Left ventricle myocardium inferior (tissue), 1 donor: ENCODE data around the gene R3HDM2. TPM values are rescaled to one million over a fixed set of nuclear protein-coding genes. Genes with fewer than 3 reads are reported as not detected.
"Not testable (repeated sequence)": the region's sequence is repeated elsewhere in the genome, so short reads cannot be mapped to it uniquely, and the experiment has no call there.

Experiments
- DNase-seq: peaks from one replicate; pipeline ENCODE4 v3.0.0-alpha.2; 2020
- H3K27ac ChIP-seq: fragments of 200-600 bp; replicated peaks from 2 replicates; pipeline ENCODE4 v1.8.0; 2021
- H3K27me3 ChIP-seq: fragments of 200-600 bp; 2 replicates; pipeline ENCODE4 v1.8.0; 2021; ENCODE audit warnings: low read depth
- H3K36me3 ChIP-seq: fragments of 200-600 bp; 2 replicates; pipeline ENCODE4 v1.8.0; 2021
- H3K4me1 ChIP-seq: fragments of 200-600 bp; 2 replicates; pipeline ENCODE4 v1.8.0; 2021
- H3K4me3 ChIP-seq: fragments of 200-600 bp; 2 replicates; pipeline ENCODE4 v1.8.0; 2021; ENCODE audit warnings: mild to moderate bottlenecking, moderate library complexity
- H3K9me3 ChIP-seq: fragments of 200-600 bp; replicated peaks from 2 replicates; pipeline ENCODE4 v1.8.0; 2021
- CTCF ChIP-seq: fragments of 200-600 bp; IDR thresholded peaks from 2 replicates; pipeline ENCODE4 v1.8.0; 2021; ENCODE audit warnings: antibody characterized with exemption, mild to moderate bottlenecking, borderline replicate concordance
- intact Hi-C: fragments of 100-400 bp; cut with micrococcal nuclease; formaldehyde crosslinking; loops from one replicate; pipeline ENCODE4 v1.11.0; 2022
- total RNA-seq: library from RNA; stranded (reverse); fragmentation: NEBNext Ultra II Directional; extraction: Animal tissue kit (Norgen Biotek cat#: 25700); gene quantifications from one replicate; pipeline ENCODE4 v1.2.1, GENCODE V29; 2021
- donor health status: DM: no; HTN: yes; CAD: no; lungs with severe emphysema.

Gene R3HDM2
- total RNA-seq, 1 donor from 2014 or later, result 63.1 TPM

GRCh38 chr12:57431654-57432188 lies 878 bp upstream of the R3HDM2 start:
- H3K9me3 ChIP-seq, result no peaks in the 10 kb centered on the region
- H3K36me3 ChIP-seq, result no peaks in the 10 kb centered on the region
- intact Hi-C loops, result no loop called here
- peaks cover 22% of the 10 kb centered on the region for H3K4me1 ChIP-seq
- no peak for TF ChIP-seq CTCF
- H3K4me3 ChIP-seq, result peak overlapping the region; percentile 81
- no peak for DNase-seq
- no peaks in the 10 kb centered on the region for H3K27me3 ChIP-seq
- H3K27ac ChIP-seq, result peak overlapping the region; percentile 96

- TF ChIP-seq CTCF, result peak; percentile 30
- no peaks in the 10 kb centered on the region for H3K27me3 ChIP-seq
- peak; percentile 53 for DNase-seq
- intact Hi-C loops, result no loop called here
- H3K36me3 ChIP-seq, result peaks cover 6% of the 10 kb centered on the region
- peak overlapping the region; percentile 96 for H3K27ac ChIP-seq
- H3K4me1 ChIP-seq, result peaks cover 22% of the 10 kb centered on the region
- peak overlapping the region; percentile 81 for H3K4me3 ChIP-seq
- H3K9me3 ChIP-seq, result no peaks in the 10 kb centered on the region
These were observed 522 bp downstream of the R3HDM2 start for GRCh38 chr12:57430112-57430930.

DNA sequence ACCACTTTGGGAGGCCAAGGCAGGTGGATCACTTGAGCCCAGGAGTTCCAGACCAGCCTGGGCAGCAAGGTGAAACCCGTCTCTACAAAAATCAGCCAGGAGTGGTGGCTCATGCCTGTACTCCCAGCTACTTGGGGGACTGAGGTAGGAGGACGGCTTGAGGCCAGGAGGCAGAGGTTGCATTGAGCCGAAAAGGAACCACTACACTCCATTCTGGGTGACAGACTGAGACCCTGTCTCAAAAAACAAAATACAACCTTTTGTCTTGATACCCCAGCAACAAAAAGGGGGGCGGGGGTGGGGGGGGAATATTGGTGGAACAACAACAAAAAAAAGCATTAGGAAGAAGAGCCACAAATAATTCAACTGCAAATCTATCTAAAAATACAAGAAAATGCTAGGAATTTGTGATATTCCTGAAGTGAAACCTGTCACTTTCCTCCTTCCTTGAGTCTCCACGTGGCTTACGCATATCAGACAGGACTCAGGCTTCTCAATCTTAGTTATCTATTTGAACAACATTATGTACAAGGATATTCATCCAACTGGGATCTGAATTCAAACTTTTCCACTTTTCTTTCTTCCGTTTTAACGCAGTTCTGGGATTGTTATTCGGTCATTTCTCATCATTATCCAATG lies 1.3 kb downstream of the R3HDM2 start:
- no peak for DNase-seq
- Histone ChIP-seq H3K9me3 (no peaks in the 10 kb centered on the region), H3K4me3 (peak overlapping the region; percentile 81), H3K27ac (peak overlapping the region; percentile 96), H3K4me1 (peaks cover 22% of the 10 kb centered on the region), H3K36me3 (peaks cover 6% of the 10 kb centered on the region), H3K27me3 (no peaks in the 10 kb centered on the region)
- intact Hi-C loops, result no loop called here
- no peak for TF ChIP-seq CTCF

- DNase-seq, result no peak
- no peak for TF ChIP-seq CTCF
- Histone ChIP-seq H3K27ac (peak overlapping the region; percentile 96), H3K36me3 (peaks cover 6% of the 10 kb centered on the region), H3K27me3 (no peaks in the 10 kb centered on the region), H3K4me3 (no peak overlapping the region), H3K9me3 (no peaks in the 10 kb centered on the region), H3K4me1 (peaks cover 22% of the 10 kb centered on the region)
- intact Hi-C loops, result no loop called here
These were observed 1.9 kb downstream of the R3HDM2 start for GRCh38 chr12:57428965-57429364.

- H3K4me1 ChIP-seq, result peaks cover 22% of the 10 kb centered on the region
- H3K9me3 ChIP-seq, DNase-seq, intact Hi-C loops, H3K36me3 ChIP-seq, H3K27ac ChIP-seq, H3K4me3 ChIP-seq, H3K27me3 ChIP-seq: not testable (repeated sequence)
These were observed 3.9 kb downstream of the R3HDM2 start for GRCh38 chr12:57426948-57427347.

DNA sequence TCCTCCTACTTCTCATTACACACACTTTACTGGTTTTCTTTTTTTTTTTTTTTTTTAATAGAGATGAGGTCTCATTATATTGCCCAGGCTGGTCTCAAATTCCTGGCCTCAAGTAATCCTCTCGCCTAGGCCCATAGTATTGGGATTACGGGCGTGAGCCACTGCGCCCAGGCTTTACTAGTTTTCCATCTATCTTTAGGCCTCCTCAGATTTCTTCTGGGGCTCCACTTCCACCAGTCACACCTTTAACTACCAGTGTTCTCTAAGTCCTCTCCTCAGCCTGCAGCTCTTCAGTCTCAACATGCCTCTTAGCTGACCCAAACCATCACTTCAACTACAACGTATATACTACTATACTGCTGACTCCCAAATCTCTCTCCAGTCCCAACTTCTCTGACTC lies 10.4 kb downstream of the R3HDM2 start:
- Histone ChIP-seq H3K4me3 (no peak overlapping the region), H3K27me3 (no peaks in the 10 kb centered on the region), H3K36me3 (peaks cover 10% of the 10 kb centered on the region), H3K4me1 (peaks cover 25% of the 10 kb centered on the region), H3K9me3 (no peaks in the 10 kb centered on the region), H3K27ac (no peak overlapping the region)
- intact Hi-C loops, result no loop called here
- TF ChIP-seq CTCF, result no peak
- DNase-seq, result no peak
